ENCODE measurements around the gene DLG2.

- no peak for TF ChIP-seq POLR2A (IDR thresholded peaks at IDR 0.05)
- no peak for TF ChIP-seq CTCF (IDR thresholded peaks at IDR 0.05)
Measured at GRCh38 chr11:84645988-84646694, 981.0 kb downstream of the DLG2 start.
